GM18517 (cell line): Measurements from ENCODE around the gene DUT.

Experiments used
- ATAC-seq: cut with Tn5 transposase; IDR thresholded peaks from one replicate; pipeline ENCODE4 v1.9.1; 2021; ENCODE audit warnings: mild to moderate bottlenecking, moderate library complexity; ENCODE audit not compliant: unreplicated experiment

The DUT gene

GRCh38 chr15:48367483-48367882 lies 36.3 kb downstream of the DUT start:
- ATAC-seq: no peak

DNA sequence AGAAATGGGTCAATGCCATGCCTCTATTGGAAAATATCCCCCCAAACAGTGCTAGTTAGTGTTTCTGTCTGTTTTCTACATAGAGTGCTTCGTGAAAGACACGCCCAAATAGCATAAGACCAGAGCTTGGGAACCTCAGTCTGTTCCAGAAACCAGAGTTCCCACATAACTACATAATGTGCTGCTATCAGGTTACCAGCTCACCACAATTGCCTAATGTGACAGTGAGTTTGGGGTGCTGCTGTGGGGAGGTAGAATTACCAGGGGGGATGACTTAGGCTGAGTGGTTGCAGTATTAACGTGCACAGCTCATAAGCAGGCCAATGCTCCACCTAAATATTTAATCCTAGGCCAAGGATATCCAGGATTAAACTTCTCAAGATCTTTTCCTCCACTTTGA lies 39.2 kb downstream of the DUT start:
- no peak for ATAC-seq

DNA sequence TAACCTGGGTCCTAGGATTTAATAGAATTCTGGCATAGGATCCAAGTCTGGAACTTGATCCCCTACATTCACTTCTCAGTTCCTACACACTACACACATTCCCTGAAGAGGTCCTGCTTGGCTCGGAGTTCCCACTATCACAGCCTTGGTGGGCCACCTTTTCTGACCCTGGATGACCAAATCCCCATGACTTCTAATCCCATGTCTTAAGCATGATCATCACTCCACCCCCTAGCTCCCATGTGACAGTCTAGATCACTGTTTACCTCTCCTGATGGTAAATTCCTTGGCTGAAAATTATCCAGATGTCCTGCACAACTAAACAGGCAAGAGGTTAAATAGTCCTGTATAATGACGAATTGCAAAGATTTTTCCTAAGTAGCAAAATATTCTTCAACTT lies 40.3 kb downstream of the DUT start:
- ATAC-seq: no peak

DNA sequence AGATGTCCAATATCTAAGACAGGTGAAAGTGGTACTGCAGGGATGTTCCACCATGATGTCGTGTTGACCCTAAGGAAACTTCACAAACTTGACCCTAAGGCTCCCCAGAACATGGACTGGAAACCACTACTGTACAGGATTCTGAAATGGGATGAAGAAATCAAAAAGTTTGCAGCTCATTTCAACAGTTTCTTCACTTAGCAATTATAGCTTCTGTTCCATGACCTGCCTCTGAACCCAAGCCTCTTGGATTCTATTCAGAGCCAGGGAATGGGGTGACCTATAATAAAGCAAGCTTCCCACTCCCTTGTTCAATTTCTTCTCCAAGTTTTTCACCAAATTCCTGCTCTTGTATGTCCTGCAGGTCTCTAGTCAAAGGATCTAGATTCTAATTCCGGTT lies 40.7 kb downstream of the DUT start:
- ATAC-seq: no peak

DNA sequence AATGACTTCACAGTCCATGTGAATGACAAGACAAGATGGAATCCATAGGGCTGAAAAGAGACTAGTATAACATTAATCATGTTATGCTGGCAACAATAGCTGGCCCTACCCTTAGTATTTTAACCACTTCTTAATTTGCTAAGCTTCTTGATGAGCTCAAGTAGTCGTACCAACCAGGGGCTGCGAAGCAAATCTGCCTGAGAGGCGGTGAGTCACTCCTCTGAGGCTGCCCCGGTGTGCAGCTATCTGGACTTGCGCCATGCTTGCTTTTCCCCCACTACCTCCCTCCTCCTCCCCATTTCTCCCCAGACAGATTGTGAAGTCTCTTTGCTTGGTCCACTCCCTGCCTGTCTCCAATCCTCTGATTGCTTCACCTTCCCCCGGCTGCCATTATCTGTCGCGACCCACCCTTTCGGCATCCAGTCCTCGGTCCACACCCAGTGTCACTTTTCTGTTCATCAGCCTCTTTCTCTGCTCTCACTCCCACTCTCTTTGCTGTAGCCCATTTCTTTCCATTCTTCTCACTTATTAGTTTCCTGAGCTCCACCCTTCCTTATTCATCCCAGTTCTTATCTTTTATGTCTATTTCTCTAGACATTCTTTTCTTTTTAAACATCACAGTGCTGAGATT lies 42.7 kb downstream of the DUT start:
- no peak for ATAC-seq

GRCh38 chr15:48374472-48374871 lies 43.2 kb downstream of the DUT start:
- no peak for ATAC-seq

DNA sequence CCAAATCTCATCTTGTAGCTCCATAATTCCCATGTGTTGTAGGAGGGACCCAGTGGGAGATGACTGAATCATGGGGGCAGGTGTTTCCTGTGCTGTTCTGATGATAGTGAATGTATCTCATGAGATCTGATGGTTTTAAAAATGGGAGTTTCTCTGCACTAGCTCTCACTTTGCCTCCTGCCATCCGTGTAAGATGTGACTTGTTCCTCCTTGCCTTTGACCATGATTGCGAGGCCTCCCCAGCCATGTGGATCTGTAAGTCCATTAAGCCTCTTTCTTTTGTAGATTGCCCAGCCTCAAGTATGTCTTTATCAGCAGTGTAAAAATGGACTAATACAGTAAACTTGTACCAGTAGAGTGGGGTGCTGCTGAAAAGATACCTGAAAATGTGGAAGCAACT lies 44.5 kb downstream of the DUT start:
- ATAC-seq: no peak

DNA sequence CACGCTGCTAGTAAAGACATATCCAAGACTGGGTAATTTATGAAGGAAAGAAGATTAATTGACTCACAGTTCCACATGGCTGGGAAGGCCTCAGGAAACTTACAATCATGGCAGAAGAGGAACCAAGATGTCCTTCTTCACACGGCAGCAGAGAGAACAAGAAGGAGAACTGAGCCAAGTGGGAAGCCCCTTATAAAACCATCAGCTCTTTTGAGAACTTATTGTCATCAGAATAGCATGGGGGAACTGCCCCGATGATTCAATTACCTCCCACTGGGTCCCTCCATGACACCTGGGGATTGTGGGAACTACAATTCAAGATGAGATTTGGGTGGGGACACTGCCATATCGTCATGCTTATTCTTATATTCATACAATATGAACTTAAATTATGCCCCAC lies 49.0 kb downstream of the DUT start:
- ATAC-seq: no peak

- no peak for ATAC-seq
Measured at GRCh38 chr15:48381861-48382260, 50.6 kb downstream of the DUT start.

GRCh38 chr15:48383031-48383430 lies 51.8 kb downstream of the DUT start:
- ATAC-seq: no peak

DNA sequence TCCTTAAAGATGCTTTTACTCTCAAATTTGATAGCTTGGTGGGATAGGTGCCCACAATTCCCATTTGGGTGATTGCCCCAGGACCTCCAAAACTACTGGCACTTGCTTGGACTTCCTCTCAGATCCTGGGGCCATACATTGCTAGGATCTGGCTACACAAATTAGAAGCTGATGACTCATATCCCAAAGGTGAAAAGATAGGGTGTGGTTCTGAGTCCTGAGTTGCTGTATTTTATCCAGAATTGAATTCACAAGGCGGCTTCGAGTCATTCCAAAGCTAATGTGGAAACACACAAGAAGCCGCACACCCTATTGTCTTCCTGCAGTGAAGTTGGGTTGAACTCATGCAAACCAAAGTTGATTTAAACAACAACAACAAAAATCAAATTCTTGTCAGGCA lies 53.4 kb downstream of the DUT start:
- no peak for ATAC-seq

- no peak for ATAC-seq
Measured at GRCh38 chr15:48385031-48385830, 54.0 kb downstream of the DUT start.

DNA sequence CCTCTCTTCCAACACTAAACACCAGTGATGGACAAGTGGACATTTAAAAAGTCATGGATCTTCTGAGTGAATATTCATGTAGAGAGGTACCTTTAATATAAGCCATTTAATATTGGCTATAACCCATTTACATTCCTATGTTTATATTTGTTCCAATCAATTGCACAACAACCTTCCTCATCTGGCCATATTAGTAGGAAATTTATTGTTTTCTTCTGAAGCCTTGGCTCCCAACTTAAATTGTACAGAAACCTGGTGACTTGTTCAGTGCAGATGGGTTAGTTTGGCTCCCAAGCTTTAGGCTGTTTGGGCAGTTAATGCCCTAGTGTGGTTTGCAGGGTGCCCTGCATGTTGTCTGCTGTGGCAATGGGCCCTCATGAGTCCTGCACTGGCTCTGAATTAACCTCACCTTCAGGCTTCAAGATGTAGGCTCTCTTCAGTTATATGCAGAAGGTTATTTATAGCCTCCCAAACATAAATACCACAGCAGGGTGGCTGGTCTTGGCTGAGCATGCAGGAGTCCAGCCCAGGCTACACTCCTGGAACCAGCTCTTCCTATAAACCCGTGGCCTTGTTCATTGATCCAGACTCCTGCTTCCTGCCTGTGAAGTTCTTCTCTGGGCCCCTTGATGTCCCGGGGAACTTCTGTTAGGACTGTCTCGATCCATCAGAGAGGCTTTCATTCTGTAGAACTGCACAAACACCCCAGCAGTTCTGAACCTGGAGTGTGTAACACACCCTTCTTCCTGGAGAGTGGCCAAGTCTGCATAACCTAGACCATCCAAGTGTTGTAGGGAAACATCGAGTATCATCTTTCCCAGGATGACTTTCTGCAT lies 57.0 kb downstream of the DUT start:
- no peak for ATAC-seq

GRCh38 chr15:48388910-48389309 lies 57.7 kb downstream of the DUT start:
- ATAC-seq: no peak

DNA sequence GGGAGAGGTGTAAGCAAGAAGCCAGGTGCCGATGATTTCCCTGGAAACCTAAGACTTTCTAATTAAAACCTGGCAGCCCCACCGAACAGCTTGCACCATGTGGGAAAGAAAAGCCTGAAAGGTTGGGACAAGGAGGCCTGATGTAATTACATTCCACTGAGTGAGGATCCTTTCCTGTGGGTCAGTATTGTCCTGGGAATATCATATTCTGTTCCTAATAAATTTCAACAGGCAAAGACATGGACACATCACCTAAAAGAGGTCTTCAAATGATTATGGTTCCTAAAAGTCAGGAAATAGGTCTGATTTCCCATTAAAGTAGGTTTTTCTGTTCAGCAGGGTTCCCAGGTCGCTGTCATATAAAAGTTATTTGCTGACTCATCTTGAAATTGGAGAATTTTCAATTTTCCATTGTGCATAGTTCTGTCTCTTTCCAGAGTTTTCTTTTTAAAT lies 58.5 kb downstream of the DUT start:
- ATAC-seq: no peak

- ATAC-seq: no peak
Measured at GRCh38 chr15:48391950-48392349, 60.7 kb downstream of the DUT start.

GRCh38 chr15:48392356-48392755 lies 61.1 kb downstream of the DUT start:
- ATAC-seq: no peak
